Measurements from ENCODE around the gene DMP1.

Gene DMP1

DNA sequence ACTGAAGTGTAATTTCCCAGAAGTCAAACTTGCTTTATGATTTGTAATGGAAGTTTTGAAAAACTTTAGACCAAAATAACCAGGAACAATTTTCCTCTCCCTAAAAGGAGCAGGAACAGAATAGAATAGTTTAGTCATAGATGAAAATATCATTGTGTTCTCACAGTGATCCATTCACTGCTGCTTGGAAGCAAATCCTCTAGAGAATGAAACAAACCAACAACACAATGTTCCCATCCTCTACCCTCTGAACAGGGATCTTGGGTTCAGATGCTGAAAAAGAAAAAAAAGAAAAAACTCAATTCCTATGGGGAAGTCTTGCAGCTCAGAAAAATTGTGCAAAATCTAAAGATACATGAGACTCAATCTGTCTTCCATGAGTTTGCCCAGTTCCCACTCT is 29.6 kb upstream of the DMP1 start:
- H3K79me2 ChIP-seq (ENCODE audit: low read length): no peaks in the 10 kb centered on the region
- H3K27me3 ChIP-seq (replicated peaks; ENCODE audit: insufficient read depth, low read length): no peaks in the 10 kb centered on the region
- no peak overlapping the region for H3K4me2 ChIP-seq (ENCODE audit: low read depth, low read length)
- no peak for DNase-seq
- H3K4me1 ChIP-seq (ENCODE audit: low read length): no peaks in the 10 kb centered on the region
- H4K20me1 ChIP-seq (ENCODE audit: insufficient read depth, low read length): no peaks in the 10 kb centered on the region
- no peak overlapping the region for H3K27ac ChIP-seq (ENCODE audit: low read length)
- H3F3A ChIP-seq (ENCODE audit: insufficient read depth, low read length): no peaks in the 10 kb centered on the region
- TF ChIP-seq, protein P1, sequence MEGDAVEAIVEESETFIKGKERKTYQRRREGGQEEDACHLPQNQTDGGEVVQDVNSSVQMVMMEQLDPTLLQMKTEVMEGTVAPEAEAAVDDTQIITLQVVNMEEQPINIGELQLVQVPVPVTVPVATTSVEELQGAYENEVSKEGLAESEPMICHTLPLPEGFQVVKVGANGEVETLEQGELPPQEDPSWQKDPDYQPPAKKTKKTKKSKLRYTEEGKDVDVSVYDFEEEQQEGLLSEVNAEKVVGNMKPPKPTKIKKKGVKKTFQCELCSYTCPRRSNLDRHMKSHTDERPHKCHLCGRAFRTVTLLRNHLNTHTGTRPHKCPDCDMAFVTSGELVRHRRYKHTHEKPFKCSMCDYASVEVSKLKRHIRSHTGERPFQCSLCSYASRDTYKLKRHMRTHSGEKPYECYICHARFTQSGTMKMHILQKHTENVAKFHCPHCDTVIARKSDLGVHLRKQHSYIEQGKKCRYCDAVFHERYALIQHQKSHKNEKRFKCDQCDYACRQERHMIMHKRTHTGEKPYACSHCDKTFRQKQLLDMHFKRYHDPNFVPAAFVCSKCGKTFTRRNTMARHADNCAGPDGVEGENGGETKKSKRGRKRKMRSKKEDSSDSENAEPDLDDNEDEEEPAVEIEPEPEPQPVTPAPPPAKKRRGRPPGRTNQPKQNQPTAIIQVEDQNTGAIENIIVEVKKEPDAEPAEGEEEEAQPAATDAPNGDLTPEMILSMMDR (IDR thresholded peaks at IDR 0.05; ENCODE audit: low read length): no peak
- TF ChIP-seq EZH2 (optimal IDR thresholded peaks at IDR 0.05; ENCODE audit: low read depth, low read length) (no peak), EZH2phosphoT487 (IDR thresholded peaks at IDR 0.05; ENCODE audit: low read length) (no peak)
- no peaks in the 10 kb centered on the region for H3K9me3 ChIP-seq (replicated peaks; ENCODE audit: insufficient read depth, low read length)
- no peak overlapping the region for H3K9ac ChIP-seq (ENCODE audit: low read length)
- no peak overlapping the region for H2AFZ ChIP-seq (ENCODE audit: low read length)
- H3K36me3 ChIP-seq (replicated peaks; ENCODE audit: insufficient read depth, low read length): no peaks in the 10 kb centered on the region
- H3K4me3 ChIP-seq (ENCODE audit: low read length): no peak overlapping the region
- H3K9me2 ChIP-seq (replicated peaks; ENCODE audit: insufficient read depth, low read length): no peaks in the 10 kb centered on the region

DNA sequence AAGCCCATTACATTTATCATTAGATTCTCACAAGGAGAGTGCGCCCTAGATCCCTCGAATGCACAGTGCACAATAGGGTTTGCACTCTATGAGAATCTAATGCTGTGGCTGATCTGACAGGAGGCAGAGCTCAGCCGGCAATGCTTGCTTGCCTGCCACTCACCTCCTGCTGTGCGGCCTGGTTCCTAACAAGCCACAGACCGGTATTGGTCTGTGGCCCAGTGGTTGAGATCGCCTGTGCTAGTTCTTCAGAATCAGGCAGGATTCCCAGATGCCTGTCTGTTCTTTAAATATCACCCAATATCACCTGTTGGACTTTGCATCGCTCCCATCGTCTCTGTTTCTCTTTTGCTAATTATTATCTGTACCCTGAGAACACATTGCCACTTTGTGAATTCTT is 27.8 kb upstream of the DMP1 start:
- no peak overlapping the region for H3K27ac ChIP-seq (ENCODE audit: low read length)
- H3K4me2 ChIP-seq (ENCODE audit: low read depth, low read length): no peak overlapping the region
- H3K9me2 ChIP-seq (replicated peaks; ENCODE audit: insufficient read depth, low read length): no peaks in the 10 kb centered on the region
- H2AFZ ChIP-seq (ENCODE audit: low read length): no peak overlapping the region
- no peaks in the 10 kb centered on the region for H3K36me3 ChIP-seq (replicated peaks; ENCODE audit: insufficient read depth, low read length)
- no peaks in the 10 kb centered on the region for H3F3A ChIP-seq (ENCODE audit: insufficient read depth, low read length)
- H3K4me1 ChIP-seq (ENCODE audit: low read length): no peaks in the 10 kb centered on the region
- no peak overlapping the region for H3K9ac ChIP-seq (ENCODE audit: low read length)
- H4K20me1 ChIP-seq (ENCODE audit: insufficient read depth, low read length): no peaks in the 10 kb centered on the region
- no peaks in the 10 kb centered on the region for H3K9me3 ChIP-seq (replicated peaks; ENCODE audit: insufficient read depth, low read length)
- H3K27me3 ChIP-seq (replicated peaks; ENCODE audit: insufficient read depth, low read length): no peaks in the 10 kb centered on the region
- TF ChIP-seq EZH2 (optimal IDR thresholded peaks at IDR 0.05; ENCODE audit: low read depth, low read length) (no peak), EZH2phosphoT487 (IDR thresholded peaks at IDR 0.05; ENCODE audit: low read length) (no peak)
- TF ChIP-seq, protein P1 (IDR thresholded peaks at IDR 0.05; ENCODE audit: low read length): no peak
- H3K4me3 ChIP-seq (ENCODE audit: low read length): no peak overlapping the region
- no peaks in the 10 kb centered on the region for H3K79me2 ChIP-seq (ENCODE audit: low read length)
- DNase-seq: no peak

DNA sequence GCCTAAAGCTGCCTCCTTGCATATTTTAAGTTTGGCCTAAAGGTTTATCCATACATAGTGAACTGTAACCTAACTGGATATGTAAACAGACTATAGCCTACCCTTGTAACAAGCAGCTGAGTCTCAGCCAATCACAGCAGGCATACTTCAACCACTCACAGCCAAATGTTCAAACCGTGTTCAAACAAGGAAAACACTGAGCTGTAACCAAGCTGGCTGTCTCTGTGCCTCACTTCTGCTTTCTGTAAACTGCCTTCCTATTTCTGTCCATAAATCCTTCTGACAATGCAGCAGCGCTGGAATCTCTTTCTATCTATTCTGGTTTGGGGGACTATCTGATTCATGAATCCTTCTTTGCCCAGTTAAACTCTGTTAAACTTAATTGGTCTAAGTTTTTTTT is 25.4 kb upstream of the DMP1 start:
- no peak for DNase-seq
- H3K9ac ChIP-seq (ENCODE audit: low read length): no peak overlapping the region
- H2AFZ ChIP-seq (ENCODE audit: low read length): no peak overlapping the region
- no peaks in the 10 kb centered on the region for H3K9me2 ChIP-seq (replicated peaks; ENCODE audit: insufficient read depth, low read length)
- H3F3A ChIP-seq (ENCODE audit: insufficient read depth, low read length): no peaks in the 10 kb centered on the region
- no peaks in the 10 kb centered on the region for H3K9me3 ChIP-seq (replicated peaks; ENCODE audit: insufficient read depth, low read length)
- no peak overlapping the region for H3K27ac ChIP-seq (ENCODE audit: low read length)
- H3K4me1 ChIP-seq (ENCODE audit: low read length): no peaks in the 10 kb centered on the region
- H3K36me3 ChIP-seq (replicated peaks; ENCODE audit: insufficient read depth, low read length): no peaks in the 10 kb centered on the region
- H3K79me2 ChIP-seq (ENCODE audit: low read length): no peaks in the 10 kb centered on the region
- H3K4me3 ChIP-seq (ENCODE audit: low read length): no peak overlapping the region
- TF ChIP-seq, protein P1 (IDR thresholded peaks at IDR 0.05; ENCODE audit: low read length): no peak
- TF ChIP-seq EZH2phosphoT487 (IDR thresholded peaks at IDR 0.05; ENCODE audit: low read length) (no peak), EZH2 (optimal IDR thresholded peaks at IDR 0.05; ENCODE audit: low read depth, low read length) (no peak)
- no peak overlapping the region for H3K4me2 ChIP-seq (ENCODE audit: low read depth, low read length)
- H4K20me1 ChIP-seq (ENCODE audit: insufficient read depth, low read length): no peaks in the 10 kb centered on the region
- H3K27me3 ChIP-seq (replicated peaks; ENCODE audit: insufficient read depth, low read length): no peaks in the 10 kb centered on the region
